NCI-H1436 (cell line): ENCODE results near the gene CALR3.
A peak's percentile ranks its signal among the peaks of the same experiment; 100 is the strongest.
"Not testable (repeated sequence)": the region's sequence is repeated elsewhere in the genome, so short reads cannot be mapped to it uniquely, and the experiment has no call there.

ENCODE experiments used
- DNase-seq: peaks from one replicate; lab custom pipeline; 2025; lab: John Stamatoyannopoulos, UW

The CALR3 gene

GRCh38 chr19:16457195-16457953 is 38.6 kb downstream of the CALR3 start:
- no peak for DNase-seq

GRCh38 chr19:16456652-16457194 is 39.2 kb downstream of the CALR3 start:
- no peak for DNase-seq

- no peak for DNase-seq
Observed at GRCh38 chr19:16455489-16455888, 40.5 kb downstream of the CALR3 start.

- no peak for DNase-seq
Observed at GRCh38 chr19:16454351-16454918, 41.5 kb downstream of the CALR3 start.

DNA sequence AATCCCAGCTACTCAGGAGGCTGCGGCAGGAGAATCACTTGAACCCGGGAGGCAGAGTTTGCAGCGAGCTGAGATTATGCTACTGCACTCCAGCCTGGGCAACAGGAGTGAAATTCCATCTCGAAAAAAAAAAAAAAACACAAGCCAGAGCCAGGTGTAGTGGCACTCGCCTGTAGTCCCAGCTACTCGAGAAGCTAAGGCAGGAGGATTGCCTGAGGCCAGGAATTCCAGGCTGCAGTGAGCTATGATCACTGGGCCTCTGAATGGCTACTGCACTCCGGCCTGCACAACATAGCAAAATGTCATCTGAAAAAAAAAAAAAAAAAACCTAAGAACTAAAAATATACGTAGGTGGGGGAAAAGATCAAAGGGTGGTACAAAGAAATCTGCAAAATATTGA is 43.6 kb downstream of the CALR3 start:
- DNase-seq = no peak

- no peak for DNase-seq
Observed at GRCh38 chr19:16449330-16449961, 46.5 kb downstream of the CALR3 start.

DNA sequence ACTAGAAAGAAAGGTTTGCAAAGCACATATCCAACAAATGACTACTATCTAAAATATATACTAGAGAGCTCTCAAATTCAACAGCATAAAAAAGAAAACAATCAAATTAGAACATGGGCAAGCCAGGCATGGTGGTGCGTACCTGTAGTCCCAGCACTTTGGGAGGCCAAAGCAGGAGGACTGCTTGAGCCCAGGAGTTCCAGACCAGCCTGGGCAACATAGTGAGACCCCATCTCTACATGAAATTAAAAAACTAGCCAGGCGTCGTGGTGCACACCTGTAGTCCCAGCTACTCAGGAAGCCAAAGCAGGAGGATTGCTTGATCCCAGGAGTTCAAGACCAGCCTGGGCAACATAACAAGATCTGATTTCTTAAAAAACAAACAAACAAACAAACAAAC is 47.1 kb downstream of the CALR3 start:
- not testable (repeated sequence) for DNase-seq

DNA sequence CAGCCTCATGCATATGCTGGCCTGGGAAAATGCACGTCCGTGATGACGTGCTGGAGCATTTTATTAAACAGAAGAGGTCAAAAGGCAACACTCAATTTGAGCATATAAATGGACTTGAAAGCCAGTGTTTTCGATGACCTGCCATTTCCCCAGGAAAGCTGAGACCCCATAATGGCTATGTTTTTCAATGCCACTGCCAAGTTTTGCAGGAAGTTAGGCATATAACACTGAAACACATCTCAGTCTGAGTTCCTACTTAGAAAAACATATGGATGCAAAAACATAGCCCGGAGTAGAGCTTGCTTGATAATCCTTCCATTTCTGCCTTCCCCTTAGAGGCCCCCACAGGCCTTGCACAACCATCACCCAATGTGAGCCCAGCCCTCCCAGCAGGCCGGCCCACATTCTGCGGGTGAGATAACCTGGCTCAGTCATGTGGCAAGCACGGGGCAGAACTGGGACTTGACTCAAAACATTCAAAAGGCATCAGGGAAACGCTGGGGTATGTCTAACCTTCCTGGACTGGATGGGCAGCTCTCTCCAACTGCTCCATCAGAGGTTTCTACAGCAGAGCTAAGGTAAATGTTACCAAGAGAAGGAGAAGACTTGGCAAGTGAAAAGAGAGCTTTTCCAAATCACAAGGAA is 49.1 kb downstream of the CALR3 start:
- DNase-seq = no peak

DNA sequence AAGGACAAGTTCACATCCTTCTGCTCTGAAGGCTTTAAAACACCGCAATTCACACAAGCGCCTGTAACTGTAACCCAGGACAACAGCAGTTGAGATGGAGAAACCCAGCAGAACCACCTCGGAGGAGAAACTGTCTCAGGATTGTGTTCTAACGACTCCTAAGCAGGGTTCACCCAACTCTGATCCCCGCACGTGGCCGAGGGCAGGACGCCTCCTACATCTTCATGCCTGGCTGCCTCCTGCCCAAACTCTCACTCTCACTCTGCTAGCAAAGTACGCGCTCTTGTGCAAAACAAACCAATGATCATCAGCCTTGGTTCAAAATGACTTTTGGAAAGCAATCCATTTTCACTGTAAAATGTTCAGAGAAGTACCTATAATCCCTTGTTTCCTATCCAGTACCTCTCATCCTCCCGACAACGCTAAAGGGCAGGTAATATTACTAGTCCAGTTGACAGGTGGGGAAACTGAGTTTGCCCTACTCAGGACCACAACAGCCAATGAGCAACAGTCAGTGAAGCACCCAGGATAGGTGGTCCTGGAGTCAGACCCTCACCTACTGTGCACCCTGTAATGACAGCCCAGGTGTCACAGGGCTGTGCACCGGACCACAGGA is 49.8 kb downstream of the CALR3 start:
- no peak for DNase-seq

- no peak for DNase-seq
Observed at GRCh38 chr19:16445238-16446107, 50.5 kb downstream of the CALR3 start.

GRCh38 chr19:16444269-16444600 is 51.7 kb downstream of the CALR3 start:
- DNase-seq = no peak

GRCh38 chr19:16442386-16443276 is 53.3 kb downstream of the CALR3 start:
- DNase-seq = peak; percentile 39

- peak; percentile 7 for DNase-seq
Observed at GRCh38 chr19:16441661-16442162, 54.3 kb downstream of the CALR3 start.

GRCh38 chr19:16436780-16437332 is 59.1 kb downstream of the CALR3 start:
- no peak for DNase-seq

DNA sequence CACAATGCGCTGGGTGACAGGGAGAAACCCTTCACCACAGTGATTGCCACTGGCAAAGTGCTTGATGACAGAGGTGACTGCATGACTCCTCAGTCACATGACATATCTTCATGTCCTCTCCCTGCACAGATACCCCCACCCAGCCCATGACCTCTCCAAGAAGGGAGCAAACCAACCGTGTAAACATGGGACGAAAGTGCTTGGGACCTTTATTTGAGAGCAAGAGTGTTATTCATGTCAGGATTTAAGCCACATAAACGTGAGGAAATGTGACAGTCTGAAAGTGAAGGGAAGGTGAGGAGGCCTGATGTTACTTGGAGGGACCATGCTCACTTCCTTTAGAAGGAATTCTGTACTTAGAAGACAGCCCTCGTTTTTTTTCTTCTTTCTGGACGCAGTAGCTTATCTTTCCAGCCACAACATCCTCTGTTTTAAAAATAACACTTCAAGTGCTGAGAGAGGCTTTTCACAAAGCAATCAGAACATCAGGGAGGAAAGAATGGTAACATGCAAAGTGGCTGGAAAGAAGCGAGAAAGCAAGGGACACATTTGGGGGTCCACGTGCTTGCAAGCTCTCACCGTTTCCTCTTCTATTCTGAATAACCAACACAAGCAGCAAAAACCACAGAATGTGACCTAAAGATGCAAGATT is 59.8 kb downstream of the CALR3 start:
- no peak for DNase-seq

DNA sequence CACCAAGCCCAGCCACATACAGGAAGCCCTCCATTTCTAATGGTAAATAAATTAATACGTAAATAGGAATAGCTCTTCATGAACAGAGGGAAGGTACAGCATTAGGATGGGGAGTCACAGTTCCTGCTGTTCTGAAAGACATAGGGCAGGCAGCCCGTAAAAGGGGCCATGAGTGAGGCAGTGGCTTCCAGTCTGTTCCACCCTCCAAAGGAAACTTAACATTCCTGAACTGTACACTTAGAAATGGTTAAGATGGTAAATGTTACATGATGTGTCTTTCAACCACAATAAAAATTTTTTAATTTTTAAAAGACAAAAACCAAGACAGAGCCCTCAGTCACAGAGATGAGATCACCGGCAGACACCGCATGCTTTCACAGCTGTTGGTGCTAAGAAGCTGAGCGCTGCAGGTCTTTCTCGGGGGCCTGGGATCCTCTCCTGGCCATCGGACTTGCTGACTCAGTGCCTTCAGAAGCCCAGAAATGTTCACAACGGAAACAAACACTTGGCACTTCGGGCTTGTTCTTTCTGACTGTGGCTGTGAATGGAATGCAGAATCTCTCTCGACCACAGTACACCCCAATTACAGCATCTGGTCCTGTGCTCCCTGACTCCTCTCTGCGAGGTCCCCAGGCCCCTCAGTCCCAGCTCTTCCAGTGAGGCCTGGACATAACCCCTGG is 60.6 kb downstream of the CALR3 start:
- no peak for DNase-seq

GRCh38 chr19:16433986-16434385 is 62.0 kb downstream of the CALR3 start:
- DNase-seq = no peak

- no peak for DNase-seq
Observed at GRCh38 chr19:16429759-16430091, 66.2 kb downstream of the CALR3 start.
